Left ventricle myocardium inferior (tissue), 1 donor: Measurements from ENCODE around the gene CCNA2. TPM values are rescaled to one million over a fixed set of nuclear protein-coding genes. Genes with fewer than 3 reads are reported as not detected.

Source experiments
- DNase-seq: peaks from one replicate; pipeline ENCODE4 v3.0.0-alpha.2; 2020
- H3K27ac ChIP-seq: fragments of 200-600 bp; replicated peaks from 2 replicates; pipeline ENCODE4 v1.8.0; 2021
- H3K27me3 ChIP-seq: fragments of 200-600 bp; 2 replicates; pipeline ENCODE4 v1.8.0; 2021; ENCODE audit warnings: low read depth
- H3K36me3 ChIP-seq: fragments of 200-600 bp; 2 replicates; pipeline ENCODE4 v1.8.0; 2021
- H3K4me1 ChIP-seq: fragments of 200-600 bp; 2 replicates; pipeline ENCODE4 v1.8.0; 2021
- H3K4me3 ChIP-seq: fragments of 200-600 bp; 2 replicates; pipeline ENCODE4 v1.8.0; 2021; ENCODE audit warnings: mild to moderate bottlenecking, moderate library complexity
- H3K9me3 ChIP-seq: fragments of 200-600 bp; replicated peaks from 2 replicates; pipeline ENCODE4 v1.8.0; 2021
- intact Hi-C: fragments of 100-400 bp; cut with micrococcal nuclease; formaldehyde crosslinking; loops from one replicate; pipeline ENCODE4 v1.11.0; 2022
- total RNA-seq: library from RNA; stranded (reverse); fragmentation: NEBNext Ultra II Directional; extraction: Animal tissue kit (Norgen Biotek cat#: 25700); gene quantifications from one replicate; pipeline ENCODE4 v1.2.1, GENCODE V29; 2021
- TF ChIP-seq, protein P1 (sequence below): fragments of 200-600 bp; IDR thresholded peaks from 2 replicates; pipeline ENCODE4 v1.8.0; 2021; ENCODE audit warnings: antibody characterized with exemption, mild to moderate bottlenecking, borderline replicate concordance
- donor health status: DM: no; HTN: yes; CAD: no; lungs with severe emphysema.

CCNA2 gene
- total RNA-seq, 1 donor from 2014 or later: 0.52 TPM

DNA sequence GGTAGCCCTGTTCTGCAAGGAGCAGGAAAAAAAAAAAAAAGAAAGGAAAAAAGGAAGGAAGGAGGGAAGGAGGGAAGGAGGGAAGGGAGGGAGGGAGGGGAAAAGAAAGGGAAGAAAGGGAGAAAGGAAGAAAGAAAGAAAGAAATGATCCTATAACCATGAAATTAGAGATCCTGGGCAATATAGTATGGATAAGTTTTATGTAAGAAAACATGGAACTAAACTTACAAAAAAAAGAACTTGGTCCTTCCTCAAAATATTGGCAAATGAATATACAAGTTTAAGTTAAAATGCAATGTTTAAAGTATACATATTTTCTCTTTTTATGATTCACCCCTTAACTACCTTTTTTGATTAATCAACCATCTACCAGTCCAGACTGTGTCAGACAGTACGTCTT, 27.7 kb upstream of the CCNA2 start:
- Histone ChIP-seq H3K9me3 (no peaks in the 10 kb centered on the region), H3K27me3 (no peaks in the 10 kb centered on the region), H3K27ac (no peak overlapping the region), H3K4me3 (no peak overlapping the region), H3K36me3 (peaks cover 44% of the 10 kb centered on the region), H3K4me1 (no peaks in the 10 kb centered on the region)
- TF ChIP-seq, protein P1, sequence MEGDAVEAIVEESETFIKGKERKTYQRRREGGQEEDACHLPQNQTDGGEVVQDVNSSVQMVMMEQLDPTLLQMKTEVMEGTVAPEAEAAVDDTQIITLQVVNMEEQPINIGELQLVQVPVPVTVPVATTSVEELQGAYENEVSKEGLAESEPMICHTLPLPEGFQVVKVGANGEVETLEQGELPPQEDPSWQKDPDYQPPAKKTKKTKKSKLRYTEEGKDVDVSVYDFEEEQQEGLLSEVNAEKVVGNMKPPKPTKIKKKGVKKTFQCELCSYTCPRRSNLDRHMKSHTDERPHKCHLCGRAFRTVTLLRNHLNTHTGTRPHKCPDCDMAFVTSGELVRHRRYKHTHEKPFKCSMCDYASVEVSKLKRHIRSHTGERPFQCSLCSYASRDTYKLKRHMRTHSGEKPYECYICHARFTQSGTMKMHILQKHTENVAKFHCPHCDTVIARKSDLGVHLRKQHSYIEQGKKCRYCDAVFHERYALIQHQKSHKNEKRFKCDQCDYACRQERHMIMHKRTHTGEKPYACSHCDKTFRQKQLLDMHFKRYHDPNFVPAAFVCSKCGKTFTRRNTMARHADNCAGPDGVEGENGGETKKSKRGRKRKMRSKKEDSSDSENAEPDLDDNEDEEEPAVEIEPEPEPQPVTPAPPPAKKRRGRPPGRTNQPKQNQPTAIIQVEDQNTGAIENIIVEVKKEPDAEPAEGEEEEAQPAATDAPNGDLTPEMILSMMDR: no peak
- no peak for DNase-seq
- intact Hi-C loops: no loop called here

DNA sequence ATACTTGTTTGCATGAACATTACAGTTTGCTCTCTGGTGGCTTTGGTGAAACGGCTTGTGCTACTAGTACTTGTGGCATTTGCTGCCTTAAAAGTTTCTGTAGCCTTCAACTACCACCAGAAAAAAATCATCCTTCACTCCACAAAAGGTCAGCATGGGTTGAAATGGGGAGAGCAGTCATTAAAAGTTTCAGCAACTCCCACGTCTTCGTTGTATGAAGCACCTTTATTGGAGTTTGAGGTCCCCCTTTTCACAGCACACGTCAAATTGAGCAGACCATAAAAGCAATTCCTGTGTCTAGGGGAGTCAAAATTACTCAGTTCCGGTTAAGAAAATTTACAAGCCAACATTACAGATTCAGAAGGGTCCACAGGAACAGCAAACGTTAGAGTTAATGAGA, 23.0 kb upstream of the CCNA2 start:
- H3K9me3 ChIP-seq: no peaks in the 10 kb centered on the region
- no peak for DNase-seq
- peaks cover 57% of the 10 kb centered on the region for H3K36me3 ChIP-seq
- intact Hi-C loops: no loop called here
- H3K27ac ChIP-seq: no peak overlapping the region
- no peaks in the 10 kb centered on the region for H3K4me1 ChIP-seq
- no peak overlapping the region for H3K4me3 ChIP-seq
- TF ChIP-seq, protein P1: no peak
- no peaks in the 10 kb centered on the region for H3K27me3 ChIP-seq

DNA sequence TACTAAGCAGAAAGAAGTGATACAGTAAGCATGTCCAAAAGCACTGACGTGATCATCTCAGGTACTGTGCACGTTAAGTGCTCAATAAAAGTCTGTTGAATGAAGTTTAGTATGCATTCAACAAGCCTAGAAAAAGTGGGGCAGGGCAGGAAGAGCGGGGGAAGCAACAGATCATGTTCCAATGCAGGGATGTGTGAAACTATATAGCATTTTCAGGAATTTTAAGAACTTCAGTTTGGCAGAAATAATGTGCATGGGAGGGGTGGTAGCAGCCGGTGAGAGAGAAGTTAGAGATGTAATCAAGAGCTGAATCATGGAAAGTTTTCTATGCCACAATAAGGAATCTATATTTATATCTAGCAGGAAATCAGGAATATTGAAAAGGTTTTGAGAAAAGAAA, 19.2 kb upstream of the CCNA2 start:
- peaks cover 77% of the 10 kb centered on the region for H3K36me3 ChIP-seq

DNA sequence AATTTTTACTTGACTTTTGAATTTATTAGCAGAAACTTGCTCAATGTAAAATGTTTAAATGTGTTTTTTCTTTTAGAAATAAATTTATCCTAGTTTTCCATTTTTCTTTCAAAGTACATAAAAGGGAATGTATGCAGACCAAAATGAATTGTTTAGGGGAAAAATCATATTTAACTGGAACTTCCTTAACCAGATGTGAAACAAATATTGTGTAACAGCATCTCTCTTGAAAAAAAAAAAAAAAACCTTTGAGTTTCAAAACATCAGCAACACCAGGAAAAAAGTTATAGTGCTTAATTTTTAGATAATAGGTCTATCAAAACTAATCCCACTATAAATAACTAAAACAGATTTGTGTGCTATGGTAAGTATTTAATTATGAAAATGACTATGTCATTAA, 14.5 kb upstream of the CCNA2 start:
- Histone ChIP-seq H3K27me3 (no peaks in the 10 kb centered on the region), H3K9me3 (no peaks in the 10 kb centered on the region), H3K27ac (no peak overlapping the region), H3K36me3 (peaks cover 68% of the 10 kb centered on the region), H3K4me1 (no peaks in the 10 kb centered on the region), H3K4me3 (no peak overlapping the region)
- no peak for DNase-seq
- intact Hi-C loops: no loop called here
- TF ChIP-seq, protein P1: no peak

More for the DNA sequence above, 19.2 kb upstream of the CCNA2 start:
- no peaks in the 10 kb centered on the region for H3K4me1 ChIP-seq
- no peaks in the 10 kb centered on the region for H3K27me3 ChIP-seq
- H3K27ac ChIP-seq: no peak overlapping the region
- H3K9me3 ChIP-seq: no peaks in the 10 kb centered on the region
- TF ChIP-seq, protein P1: no peak
- intact Hi-C loops: no loop called here
- no peak for DNase-seq
- H3K4me3 ChIP-seq: no peak overlapping the region

DNA sequence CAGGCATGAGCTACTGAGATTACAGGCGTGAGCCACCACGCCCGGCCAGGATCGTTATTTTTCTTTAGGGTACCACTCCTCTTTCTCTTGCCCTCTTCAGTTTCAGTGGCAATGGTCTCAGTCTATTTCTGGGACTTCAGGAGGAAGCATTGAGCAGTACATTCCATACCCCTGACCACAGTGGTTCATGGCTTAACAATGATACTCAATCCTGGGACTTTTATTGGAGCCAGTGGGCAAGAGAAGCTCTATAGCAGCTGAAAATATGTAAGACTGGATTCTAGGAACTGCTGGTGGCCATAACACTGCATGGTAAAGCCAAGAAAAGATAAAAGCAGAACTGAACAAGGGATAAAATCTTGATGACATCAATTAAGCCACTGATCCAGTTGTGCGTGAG, 5.8 kb upstream of the CCNA2 start:
- no peak overlapping the region for H3K4me3 ChIP-seq
- intact Hi-C loops: no loop called here
- H3K27me3 ChIP-seq: no peaks in the 10 kb centered on the region
- peaks cover 1% of the 10 kb centered on the region for H3K4me1 ChIP-seq
- peaks cover 43% of the 10 kb centered on the region for H3K36me3 ChIP-seq
- H3K9me3 ChIP-seq: no peaks in the 10 kb centered on the region
- no peak for DNase-seq
- H3K27ac ChIP-seq: no peak overlapping the region
- TF ChIP-seq, protein P1: no peak

DNA sequence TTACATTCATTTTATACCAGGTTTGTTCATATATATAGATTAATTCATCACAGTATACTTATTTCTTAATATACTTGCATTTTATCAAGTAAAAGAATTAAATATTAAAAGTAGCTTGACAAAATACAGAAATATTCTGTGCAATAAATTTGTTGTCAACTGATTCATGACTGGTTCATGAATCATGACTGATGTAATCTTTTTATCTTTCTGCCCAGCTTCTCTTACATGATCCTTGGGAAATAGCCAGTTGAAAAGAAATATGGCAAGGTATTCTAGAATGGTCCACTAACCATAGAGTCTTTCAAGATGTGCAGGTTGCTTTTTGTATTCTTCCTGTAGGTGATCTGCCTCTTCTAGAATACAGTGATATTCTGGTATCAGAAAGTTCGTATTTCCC, 4.2 kb upstream of the CCNA2 start:
- Histone ChIP-seq H3K9me3 (no peaks in the 10 kb centered on the region), H3K4me1 (peaks cover 12% of the 10 kb centered on the region), H3K36me3 (peaks cover 38% of the 10 kb centered on the region), H3K4me3 (no peak overlapping the region), H3K27ac (no peak overlapping the region), H3K27me3 (no peaks in the 10 kb centered on the region)
- TF ChIP-seq, protein P1: no peak
- intact Hi-C loops: no loop called here
- DNase-seq: no peak
